Adrenal gland (tissue), 5 donors: ENCODE measurements around the gene NUP210.

Source experiments
- POLR2A ChIP-seq, 2 donors: fragments of 450-650 bp; IDR thresholded peaks; one replicate each; pipeline ENCODE4 v1.6.1; 2017; ENCODE audit warnings: antibody characterized with exemption in 2 of 2, mild to moderate bottlenecking in 2 of 2, moderate library complexity in 1 of 2
- TF ChIP-seq, protein P1 (sequence below), 6 experiments: fragments of 450-650 bp in 4 of 6; fragments of 200-600 bp in 2 of 6; sonication (generic) in 1 of 6; IDR thresholded peaks; 1 replicate in 5 of 6; 2 replicates in 1 of 6; pipeline versions ENCODE4 v1.5.1 to v1.8.0; 2016 to 2021; ENCODE audit warnings: antibody characterized with exemption in 6 of 6, mild to moderate bottlenecking in 2 of 6, moderate library complexity in 1 of 6
- donor health status: DM: no; HTN: no; CAD: no.

DNA sequence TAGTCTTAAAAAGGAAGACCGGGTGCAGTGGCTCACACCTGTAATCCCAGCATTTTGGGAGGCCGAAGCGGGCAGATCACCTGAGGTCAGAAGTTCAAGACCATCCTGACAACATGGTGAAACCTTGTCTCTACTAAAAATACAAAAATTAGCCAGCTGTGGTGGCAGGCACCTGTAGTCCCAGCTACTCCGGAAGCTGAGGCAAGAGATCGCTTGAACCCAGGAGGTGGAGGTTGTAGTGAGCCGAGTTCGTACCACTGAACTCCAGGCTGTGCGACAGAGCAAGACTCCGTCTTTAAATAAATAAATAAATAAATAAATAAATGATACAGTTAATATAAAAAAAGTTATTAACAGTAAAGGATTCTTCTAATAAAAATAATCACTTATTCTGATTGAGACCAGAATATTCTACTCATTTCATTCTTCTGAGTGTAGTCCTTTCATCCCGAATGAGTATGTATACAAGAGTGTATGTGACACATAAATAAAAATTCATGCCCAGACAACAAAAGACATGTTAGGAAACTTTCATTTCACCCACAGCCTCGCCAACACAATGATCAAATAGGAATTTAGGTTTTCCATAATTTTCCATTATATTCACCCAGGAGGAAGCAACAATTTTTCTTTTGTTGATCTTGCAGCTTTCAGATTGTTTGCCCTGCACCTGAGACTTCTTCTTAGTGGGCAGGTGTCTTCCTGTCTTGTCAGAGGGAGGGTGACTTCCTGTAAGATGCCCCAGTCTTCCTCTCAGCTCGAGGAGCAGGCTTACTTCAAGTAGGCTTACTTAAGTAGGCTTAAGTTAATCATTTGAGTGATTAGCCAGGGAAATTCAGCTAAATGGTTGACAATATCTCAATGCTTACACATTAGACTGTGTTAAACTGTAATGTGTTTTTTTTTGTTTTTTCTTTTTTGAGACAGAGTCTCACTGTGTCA lies 7.8 kb upstream of the NUP210 start:
- TF ChIP-seq POLR2A (IDR thresholded peaks at IDR 0.05): no peak
- TF ChIP-seq, protein P1, sequence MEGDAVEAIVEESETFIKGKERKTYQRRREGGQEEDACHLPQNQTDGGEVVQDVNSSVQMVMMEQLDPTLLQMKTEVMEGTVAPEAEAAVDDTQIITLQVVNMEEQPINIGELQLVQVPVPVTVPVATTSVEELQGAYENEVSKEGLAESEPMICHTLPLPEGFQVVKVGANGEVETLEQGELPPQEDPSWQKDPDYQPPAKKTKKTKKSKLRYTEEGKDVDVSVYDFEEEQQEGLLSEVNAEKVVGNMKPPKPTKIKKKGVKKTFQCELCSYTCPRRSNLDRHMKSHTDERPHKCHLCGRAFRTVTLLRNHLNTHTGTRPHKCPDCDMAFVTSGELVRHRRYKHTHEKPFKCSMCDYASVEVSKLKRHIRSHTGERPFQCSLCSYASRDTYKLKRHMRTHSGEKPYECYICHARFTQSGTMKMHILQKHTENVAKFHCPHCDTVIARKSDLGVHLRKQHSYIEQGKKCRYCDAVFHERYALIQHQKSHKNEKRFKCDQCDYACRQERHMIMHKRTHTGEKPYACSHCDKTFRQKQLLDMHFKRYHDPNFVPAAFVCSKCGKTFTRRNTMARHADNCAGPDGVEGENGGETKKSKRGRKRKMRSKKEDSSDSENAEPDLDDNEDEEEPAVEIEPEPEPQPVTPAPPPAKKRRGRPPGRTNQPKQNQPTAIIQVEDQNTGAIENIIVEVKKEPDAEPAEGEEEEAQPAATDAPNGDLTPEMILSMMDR (IDR thresholded peaks at IDR 0.05): no peak
